GM12801 (cell line): ENCODE data around the gene PRKCZ.

Source experiments
- CTCF ChIP-seq: IDR thresholded peaks from one replicate; pipeline ENCODE4 v1.5.1; 2011; ENCODE audit warnings: control low read depth; ENCODE audit not compliant: insufficient read length; ENCODE audit errors: extremely low read depth

Gene PRKCZ

GRCh38 chr1:2098839-2099785, 48.9 kb downstream of the PRKCZ start:
- no peak for TF ChIP-seq CTCF

GRCh38 chr1:2099886-2100779, 49.9 kb downstream of the PRKCZ start:
- TF ChIP-seq CTCF = no peak

- no peak for TF ChIP-seq CTCF
Observed at GRCh38 chr1:2100780-2101108, 50.5 kb downstream of the PRKCZ start.

GRCh38 chr1:2101531-2101930, 51.3 kb downstream of the PRKCZ start:
- no peak for TF ChIP-seq CTCF

GRCh38 chr1:2101946-2102345, 51.7 kb downstream of the PRKCZ start:
- TF ChIP-seq CTCF = no peak

- no peak for TF ChIP-seq CTCF
Observed at GRCh38 chr1:2102753-2103152, 52.5 kb downstream of the PRKCZ start.

GRCh38 chr1:2103266-2103900, 53.2 kb downstream of the PRKCZ start:
- no peak for TF ChIP-seq CTCF
